HCT116 (cell line): ENCODE data around the gene GFOD1. TPM values are rescaled to one million over a fixed set of nuclear protein-coding genes. Genes with fewer than 3 reads are reported as not detected.

ENCODE experiments used
- ATAC-seq: fragments of 200-7000 bp; cut with Tn5 transposase; 2 replicates; pipeline ENCODE4 v1.9.1; 2020; ENCODE audit warnings: mild to moderate bottlenecking, moderate library complexity
- BruUV-seq: library from RNA; stranded (reverse); fragments of 400-500 nt; replicated peaks from 2 replicates; lab custom pipeline; 2021; lab: Mats Ljungman, UMichigan
- CTCF ChIA-PET: fragments of 300-600 bp; sonication (Branson Sonifier 250); formaldehyde crosslinking; loops from one replicate; lab custom pipeline; 2021; ENCODE audit warnings: antibody characterized with exemption; lab: Charles Lee
- POLR2A ChIA-PET: fragments of 300-600, 350-600 bp; sonication (Branson Sonifier 250); formaldehyde crosslinking; loops from one replicate; lab custom pipeline; 2021; ENCODE audit warnings: antibody characterized with exemption; lab: Charles Lee
- RAD21 ChIA-PET, 2 experiments: fragments of 300-600 bp; sonication (Branson Sonifier 250); formaldehyde crosslinking; loops; one replicate each; lab custom pipeline; 2023; ENCODE audit warnings: low total read pairs in 2 of 2; ENCODE audit not compliant: uncharacterized antibody in 2 of 2, unreplicated experiment in 2 of 2, low non-redundant PET in 1 of 2; lab: Charles Lee
- DNase-seq: peaks from one replicate; pipeline ENCODE4 v3.0.0-alpha.2; 2010; ENCODE audit warnings: low read depth, low spot score
- H2AFZ ChIP-seq: fragments of 200-600 bp; shearing (Covaris generic), sonication (generic); 2 replicates; pipeline ENCODE4 v1.6.1; 2017; ENCODE audit warnings: low read depth, mixed run types, mixed read lengths, antibody characterized with exemption, low read length; ENCODE audit not compliant: poor library complexity, severe bottlenecking
- H3K27ac ChIP-seq: 2 replicates; pipeline ENCODE4 v1.5.1; 2012; ENCODE audit warnings: low read depth, low read length
- H3K27me3 ChIP-seq: fragments of 200-600 bp; sonication (generic); 2 replicates; pipeline ENCODE4 v1.6.1; 2016; ENCODE audit warnings: mixed run types, low read length, mixed read lengths; ENCODE audit not compliant: insufficient read depth
- H3K36me3 ChIP-seq, 2 experiments: fragments of 200-500 bp in 1 of 2; fragments of 200-600 bp in 1 of 2; sonication (Bioruptor generic) in 1 of 2; sonication (generic) in 1 of 2; 2 replicates each; pipeline versions ENCODE4 v1.5.1 to v1.6.1; 2014 to 2016; ENCODE audit warnings: low read length in 2 of 2, inconsistent platforms in 1 of 2, mixed read lengths in 1 of 2, mixed run types in 1 of 2; ENCODE audit not compliant: insufficient read depth in 2 of 2, control insufficient read depth in 1 of 2
- H3K4me1 ChIP-seq, 2 experiments: fragments of 200-600 bp in 1 of 2; sonication (generic) in 1 of 2; 2 replicates each; pipeline versions ENCODE4 v1.5.1 to v1.6.1; 2012 to 2017; ENCODE audit warnings: low read length in 2 of 2, inconsistent platforms in 1 of 2, mild to moderate bottlenecking in 1 of 2, mixed read lengths in 1 of 2, mixed run types in 1 of 2, moderate library complexity in 1 of 2; ENCODE audit not compliant: insufficient read depth in 2 of 2, control insufficient read depth in 1 of 2
- H3K4me2 ChIP-seq: fragments of 200-600 bp; sonication (generic); 2 replicates; pipeline ENCODE4 v1.6.1; 2017; ENCODE audit warnings: mixed run types, low read length, mixed read lengths
- H3K4me3 ChIP-seq, 2 experiments: fragments of 200-600 bp in 1 of 2; sonication (generic) in 1 of 2; replicated peaks in 1 of 2; 2 replicates each; pipeline ENCODE4 v1.5.1; 2011 to 2016; ENCODE audit warnings: low read length in 2 of 2, control low read depth in 1 of 2, low read depth in 1 of 2, mild to moderate bottlenecking in 1 of 2, mixed read lengths in 1 of 2, mixed run types in 1 of 2
- H3K79me2 ChIP-seq: fragments of 200-600 bp; sonication (generic); 2 replicates; pipeline ENCODE4 v1.6.1; 2017; ENCODE audit warnings: mild to moderate bottlenecking, mixed run types, low read length, moderate library complexity, mixed read lengths; ENCODE audit not compliant: insufficient read depth
- H3K9ac ChIP-seq: fragments of 200-600 bp; sonication (generic); 2 replicates; pipeline ENCODE4 v1.6.1; 2016; ENCODE audit warnings: low read length, mixed read lengths
- H3K9me2 ChIP-seq: fragments of 200-600 bp; sonication (generic), shearing (Covaris generic); 2 replicates; pipeline ENCODE4 v1.6.1; 2017; ENCODE audit warnings: mixed run types, mild to moderate bottlenecking, moderate library complexity; ENCODE audit not compliant: insufficient read depth
- H3K9me3 ChIP-seq, 2 experiments: fragments of 200-500 bp in 1 of 2; fragments of 200-600 bp in 1 of 2; sonication (Bioruptor generic) in 1 of 2; sonication (generic) in 1 of 2; 2 replicates each; pipeline ENCODE4 v1.6.1; 2014 to 2017; ENCODE audit warnings: low read length in 2 of 2, mixed read lengths in 2 of 2, inconsistent platforms in 1 of 2, low read depth in 1 of 2, mild to moderate bottlenecking in 1 of 2, mixed run types in 1 of 2, moderate library complexity in 1 of 2; ENCODE audit not compliant: control insufficient read depth in 1 of 2, insufficient read depth in 1 of 2
- H4K20me1 ChIP-seq: fragments of 200-600 bp; sonication (generic), shearing (Covaris generic); 2 replicates; pipeline ENCODE4 v1.6.1; 2017; ENCODE audit warnings: mixed run types, mild to moderate bottlenecking, moderate library complexity; ENCODE audit not compliant: insufficient read depth
- ATF3 ChIP-seq: IDR thresholded peaks from 2 replicates; pipeline ENCODE4 v1.6.1; 2012
- CBX3 ChIP-seq: IDR thresholded peaks from 2 replicates; pipeline ENCODE4 v1.6.1; 2012; ENCODE audit warnings: low read depth
- EZH2 ChIP-seq: fragments of 200-600 bp; sonication (generic); IDR thresholded peaks from 2 replicates; pipeline ENCODE4 v1.6.1; 2017; ENCODE audit warnings: antibody characterized with exemption, mixed run types
- EZH2phosphoT487 ChIP-seq: fragments of 200-600 bp; IDR thresholded peaks from 2 replicates; pipeline ENCODE4 v1.6.1; 2018; ENCODE audit warnings: antibody characterized with exemption, borderline replicate concordance
- JUND ChIP-seq: IDR thresholded peaks from 2 replicates; pipeline ENCODE4 v1.6.1; 2012
- POLR2AphosphoS5 ChIP-seq: IDR thresholded peaks from 2 replicates; pipeline ENCODE4 v1.6.1; 2011; ENCODE audit warnings: mild to moderate bottlenecking, low read depth, low read length, moderate library complexity
- RAD21 ChIP-seq: IDR thresholded peaks from 2 replicates; pipeline ENCODE4 v1.6.1; 2012; ENCODE audit warnings: low read depth, mild to moderate bottlenecking
- SIN3A ChIP-seq: IDR thresholded peaks from 2 replicates; pipeline ENCODE4 v1.6.1; 2012; ENCODE audit warnings: low read depth
- SRF ChIP-seq: IDR thresholded peaks from 2 replicates; pipeline ENCODE4 v1.6.1; 2012; ENCODE audit warnings: low read depth
- intact Hi-C: fragments of 100-400 bp; cut with micrococcal nuclease; formaldehyde crosslinking; loops from 2 replicates; pipeline ENCODE4 v1.10.0; 2022
- total RNA-seq: library from RNA; stranded (reverse); gene quantifications from one replicate; pipeline ENCODE4 v1.2.1, GENCODE V29; 2021; ENCODE audit not compliant: unreplicated experiment

The GFOD1 gene
- total RNA-seq, 1 experiment from 2014 or later, result 3.8 TPM

GRCh38 chr6:13415283-13415682 is 72.1 kb downstream of the GFOD1 start:
- TF ChIP-seq RAD21, result no peak
- no peak for TF ChIP-seq EZH2
- CTCF ChIA-PET, result no interaction called here
- Histone ChIP-seq H3K4me2 (no peak overlapping the region), H4K20me1 (no peaks in the 10 kb centered on the region), H3K9ac (no peak overlapping the region), H3K4me3 (no peak overlapping the region), H3K27ac (no peak overlapping the region), H2AFZ (no peak overlapping the region), H3K27me3 (no peaks in the 10 kb centered on the region), H3K36me3 (no peaks in the 10 kb centered on the region), H3K9me2 (no peaks in the 10 kb centered on the region), H3K9me3 (no peaks in the 10 kb centered on the region), H3K4me1 (no peaks in the 10 kb centered on the region), H3K79me2 (no peaks in the 10 kb centered on the region)
- POLR2A ChIA-PET, result no interaction called here
- ATAC-seq, result no peak
- intact Hi-C loops, result no loop called here
- DNase-seq, result no peak
- no TSS peak for BruUV-seq
- RAD21 ChIA-PET, result no interaction called here

DNA sequence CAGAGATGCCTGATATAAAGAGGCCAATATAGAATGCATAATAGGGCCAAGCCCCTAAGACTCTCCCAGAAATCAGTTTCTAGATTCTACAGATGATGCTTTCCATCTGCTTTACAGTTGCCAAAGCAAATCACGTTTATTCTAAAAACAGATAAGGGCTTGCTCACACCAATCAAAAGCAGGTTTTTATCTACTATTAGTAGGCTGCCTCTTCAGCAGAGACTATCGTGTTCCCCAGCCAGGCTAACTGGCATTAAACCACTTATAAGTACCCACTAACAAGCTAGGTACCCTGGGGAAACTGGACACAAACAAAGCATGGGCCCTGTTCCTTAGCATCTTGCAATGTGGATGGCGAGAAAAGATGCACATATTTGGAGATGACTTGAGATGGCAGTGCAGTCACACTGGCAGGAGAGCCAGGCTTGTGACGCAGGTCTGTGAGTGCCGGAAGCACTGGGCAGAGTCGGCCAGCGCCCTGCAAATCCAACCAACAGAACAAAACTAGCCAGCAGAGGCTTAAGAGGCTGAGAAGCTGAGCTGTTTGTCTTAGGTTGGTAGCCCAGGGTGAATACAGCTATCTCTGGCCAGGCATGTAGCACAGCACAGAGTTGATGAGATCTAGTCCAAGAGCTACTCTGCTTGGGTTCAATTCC is 73.4 kb downstream of the GFOD1 start:
- intact Hi-C loops, result no loop called here
- Histone ChIP-seq H3K36me3 (no peaks in the 10 kb centered on the region), H3K79me2 (no peaks in the 10 kb centered on the region), H3K9me2 (no peaks in the 10 kb centered on the region), H3K27me3 (no peaks in the 10 kb centered on the region), H3K4me1 (no peaks in the 10 kb centered on the region), H3K4me2 (no peak overlapping the region), H2AFZ (no peak overlapping the region), H4K20me1 (no peaks in the 10 kb centered on the region), H3K27ac (no peak overlapping the region), H3K9me3 (no peaks in the 10 kb centered on the region), H3K4me3 (no peak overlapping the region), H3K9ac (no peak overlapping the region)
- BruUV-seq, result no TSS peak
- ChIA-PET RAD21 (no interaction called here), POLR2A (no interaction called here), CTCF (no interaction called here)
- DNase-seq (no peak), ATAC-seq (no peak)
- TF ChIP-seq POLR2AphosphoS5 (no peak), ATF3 (no peak), SRF (no peak), CBX3 (no peak), JUND (no peak), SIN3A (no peak), EZH2phosphoT487 (no peak)
